NT2/D1 (cell line): Measurements from ENCODE around the gene NYAP1.

Experiments used
- SUZ12 ChIP-seq: IDR thresholded peaks from 2 replicates; pipeline ENCODE4 v1.6.1; 2011; ENCODE audit not compliant: insufficient read length, insufficient read depth; ENCODE audit errors: extremely low read depth
- YY1 ChIP-seq: IDR thresholded peaks from 2 replicates; pipeline ENCODE4 v1.6.1; 2011; ENCODE audit not compliant: insufficient read length, insufficient read depth
- ZNF274 ChIP-seq: IDR thresholded peaks from 2 replicates; pipeline ENCODE4 v1.6.1; 2011; ENCODE audit warnings: mild to moderate bottlenecking, low read depth, low read length

- TF ChIP-seq YY1 = no peak
- no peak for TF ChIP-seq SUZ12
- no peak for TF ChIP-seq ZNF274
These were observed 4.6 kb upstream of the NYAP1 start, which contains the start of gene TSC22D4 for GRCh38 chr7:100478958-100479660.
